SJSA1 (cell line): ENCODE measurements around the gene CATSPERD. TPM values are rescaled to one million over a fixed set of nuclear protein-coding genes. Genes with fewer than 3 reads are reported as not detected.
"Not testable (repeated sequence)": the region's sequence is repeated elsewhere in the genome, so short reads cannot be mapped to it uniquely, and the experiment has no call there.

Experiments used
- DNase-seq, 2 experiments: peaks; one replicate each; pipeline ENCODE4 v3.0.0-alpha.2; 2015 to 2020; ENCODE audit warnings: low spot score in 2 of 2, low read depth in 1 of 2
- H3K27ac ChIP-seq: fragments of 250-450 bp; sonication (Bioruptor Pico); 2 replicates; pipeline ENCODE4 v1.5.1; 2020; ENCODE audit warnings: mild to moderate bottlenecking, moderate library complexity
- H3K27me3 ChIP-seq: fragments of 250-450 bp; sonication (Bioruptor Pico); replicated peaks from 2 replicates; pipeline ENCODE4 v1.5.1; 2020; ENCODE audit warnings: mild to moderate bottlenecking, moderate library complexity
- H3K36me3 ChIP-seq: fragments of 250-450 bp; sonication (Bioruptor Pico); 2 replicates; pipeline ENCODE4 v1.5.1; 2020; ENCODE audit warnings: mild to moderate bottlenecking
- H3K4me1 ChIP-seq: fragments of 250-450 bp; sonication (Bioruptor Pico); replicated peaks from 2 replicates; pipeline ENCODE4 v1.6.1; 2021; ENCODE audit warnings: mild to moderate bottlenecking
- H3K4me3 ChIP-seq: fragments of 250-450 bp; sonication (Bioruptor Pico); 2 replicates; pipeline ENCODE4 v1.5.1; 2020; ENCODE audit warnings: mild to moderate bottlenecking
- H3K9me3 ChIP-seq: fragments of 250-450 bp; sonication (Bioruptor Pico); replicated peaks from 2 replicates; pipeline ENCODE4 v1.5.1; 2020; ENCODE audit warnings: mild to moderate bottlenecking
- total RNA-seq: library from RNA; depleted of rRNA; stranded (reverse); fragments of >200 nt; shearing (Covaris generic); gene quantifications from 2 replicates; pipeline ENCODE4 v1.2.3, GENCODE V29; 2014

CATSPERD gene
- total RNA-seq, 1 experiment from 2014 or later: not detected

DNA sequence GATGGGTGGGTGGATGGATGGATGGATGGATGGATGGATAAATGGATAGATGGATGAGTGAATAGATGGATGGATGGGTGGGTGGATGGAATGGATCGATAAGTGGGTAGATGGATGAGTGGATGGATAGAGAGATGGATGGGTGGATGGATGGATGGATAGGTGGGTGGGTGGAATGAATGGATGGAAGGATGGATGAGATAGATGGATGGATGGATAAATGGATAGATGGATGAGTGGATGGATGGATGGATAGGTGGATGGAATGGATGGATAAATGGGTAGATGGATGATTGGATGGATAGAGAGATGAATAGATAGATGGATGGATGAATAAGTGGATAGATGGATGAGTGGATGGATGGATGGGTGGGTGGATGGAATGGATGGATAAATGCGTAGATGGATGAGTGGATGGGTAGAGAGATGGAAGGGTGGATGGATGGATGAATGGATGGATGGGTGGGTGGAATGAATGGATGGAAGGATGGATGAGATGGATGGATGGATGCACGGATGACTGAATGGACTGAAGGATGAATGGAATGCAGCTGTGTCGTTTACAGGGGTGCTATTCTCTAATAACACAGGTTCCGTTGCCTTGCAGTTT lies 42.3 kb downstream of the CATSPERD start:
- no peak overlapping the region for H3K4me3 ChIP-seq
- H3K4me1 ChIP-seq: no peaks in the 10 kb centered on the region
- H3K27me3 ChIP-seq: no peaks in the 10 kb centered on the region; the same call in 1 of the 2 replicates
- H3K9me3 ChIP-seq: no peaks in the 10 kb centered on the region
- H3K27ac ChIP-seq: no peak overlapping the region
- no peak for DNase-seq
- H3K36me3 ChIP-seq: no peaks in the 10 kb centered on the region

DNA sequence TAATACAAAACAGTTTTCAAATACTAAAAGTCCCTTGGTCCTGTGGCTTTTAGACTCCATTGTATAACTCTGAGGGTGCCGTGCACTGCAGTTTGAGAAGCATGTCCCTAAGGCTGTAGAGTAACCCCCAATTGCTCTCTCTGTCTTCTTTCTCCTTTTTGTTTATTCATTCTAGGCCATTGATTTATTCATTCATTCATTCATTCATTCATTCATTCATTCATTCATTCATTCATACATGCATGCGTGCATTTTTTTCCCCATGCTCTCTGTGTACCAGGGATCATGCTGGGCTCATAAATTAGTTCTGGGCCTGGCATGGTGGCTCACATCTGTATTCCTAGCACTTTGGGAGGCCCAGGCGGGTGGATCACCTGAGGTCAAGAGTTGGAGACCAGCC lies 44.8 kb downstream of the CATSPERD start:
- Histone ChIP-seq H3K4me1 (no peaks in the 10 kb centered on the region), H3K9me3 (no peaks in the 10 kb centered on the region), H3K36me3 (no peaks in the 10 kb centered on the region), H3K27me3 (no peaks in the 10 kb centered on the region; the same call in 1 of the 2 replicates), H3K4me3 (no peak overlapping the region), H3K27ac (no peak overlapping the region)
- DNase-seq: no peak

DNA sequence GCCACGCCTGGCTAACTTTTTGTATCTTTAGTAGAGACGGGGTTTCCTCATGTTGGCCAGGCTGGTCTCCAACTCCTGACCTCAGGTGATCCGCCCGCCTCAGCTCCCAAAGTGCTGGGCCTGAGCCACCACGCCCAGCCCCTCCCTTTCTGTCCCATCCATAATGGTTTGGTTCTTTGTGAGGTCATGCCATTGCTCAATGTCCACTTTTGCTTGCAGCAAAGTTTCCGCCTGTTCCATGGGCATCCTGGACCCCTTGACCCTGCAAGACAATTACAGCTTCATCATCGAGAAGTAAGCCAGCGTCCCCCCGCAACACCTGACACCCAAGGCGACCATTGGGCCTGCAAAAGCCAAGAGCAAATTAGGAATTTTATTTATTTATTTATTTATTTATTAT lies 47.5 kb downstream of the CATSPERD start:
- Histone ChIP-seq H3K36me3 (no peaks in the 10 kb centered on the region), H3K4me1 (no peaks in the 10 kb centered on the region), H3K4me3 (no peak overlapping the region), H3K27ac (no peak overlapping the region), H3K9me3 (no peaks in the 10 kb centered on the region), H3K27me3 (no peaks in the 10 kb centered on the region)
- DNase-seq: no peak

DNA sequence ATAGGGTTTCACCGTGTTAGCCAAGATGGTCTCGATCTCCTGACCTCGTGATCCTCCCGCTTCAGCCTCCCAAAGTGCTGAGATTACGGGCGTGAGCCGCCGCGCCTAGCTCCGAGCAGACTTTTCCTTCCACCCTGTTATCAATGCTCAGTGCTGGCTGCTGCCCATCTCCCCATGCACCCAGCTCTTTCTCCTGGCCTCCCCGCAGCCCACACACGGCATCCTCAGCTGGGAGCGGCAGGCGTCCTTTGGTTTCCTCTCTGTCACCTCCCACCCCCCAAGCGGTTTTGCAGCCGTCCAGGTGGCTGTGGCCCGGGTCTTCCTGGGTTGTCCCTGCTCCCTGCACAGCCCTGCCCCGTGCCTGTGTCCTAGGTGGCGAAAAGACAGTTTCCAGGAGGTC lies 52.0 kb downstream of the CATSPERD start:
- Histone ChIP-seq H3K4me1 (no peaks in the 10 kb centered on the region), H3K4me3 (no peak overlapping the region), H3K27ac (no peak overlapping the region), H3K9me3 (no peaks in the 10 kb centered on the region), H3K36me3 (no peaks in the 10 kb centered on the region), H3K27me3 (no peaks in the 10 kb centered on the region)
- DNase-seq: no peak

DNA sequence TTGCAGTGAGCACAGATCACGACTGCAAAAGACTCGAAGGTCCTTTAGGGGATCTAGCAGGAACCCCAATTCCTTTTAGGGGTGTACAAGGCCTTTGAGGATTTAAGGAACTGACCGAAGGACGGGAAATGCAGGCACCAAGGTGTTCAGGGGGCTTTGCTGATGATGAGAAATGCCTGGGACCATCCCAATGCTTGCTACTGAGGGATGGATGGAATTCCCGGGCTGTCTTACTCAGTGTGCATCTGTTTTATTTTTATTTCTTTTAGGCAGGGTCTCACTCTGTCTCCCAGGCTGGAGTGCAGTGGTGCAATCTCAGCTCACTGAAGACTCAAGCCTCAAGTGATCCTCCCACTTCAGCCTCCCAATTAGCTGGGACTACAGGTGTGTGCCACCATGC lies 52.8 kb downstream of the CATSPERD start:
- no peak overlapping the region for H3K27ac ChIP-seq
- no peaks in the 10 kb centered on the region for H3K36me3 ChIP-seq
- DNase-seq: no peak
- no peaks in the 10 kb centered on the region for H3K4me1 ChIP-seq
- no peak overlapping the region for H3K4me3 ChIP-seq
- no peaks in the 10 kb centered on the region for H3K9me3 ChIP-seq
- H3K27me3 ChIP-seq: no peaks in the 10 kb centered on the region

DNA sequence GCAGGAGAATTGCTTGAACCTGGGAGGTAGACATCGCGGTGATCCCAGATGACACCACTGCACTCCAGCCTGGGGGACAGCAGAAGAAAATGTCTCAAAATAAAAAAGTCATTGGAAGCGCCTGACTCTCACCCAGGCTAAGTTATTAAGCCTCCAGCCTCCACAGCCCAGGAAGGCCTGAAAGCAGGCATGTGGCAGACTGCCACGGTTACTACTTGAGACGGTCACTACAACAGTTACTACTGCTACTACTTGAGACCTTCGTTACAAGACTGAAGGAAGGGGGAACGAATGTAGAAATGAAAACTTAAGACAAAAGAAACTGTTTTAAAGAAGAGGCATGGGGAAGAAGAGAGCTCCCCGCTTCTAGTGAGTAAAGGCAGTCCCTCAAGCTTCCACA lies 54.5 kb downstream of the CATSPERD start:
- DNase-seq: no peak
- H3K4me3 ChIP-seq: no peak overlapping the region
- H3K27me3 ChIP-seq: no peaks in the 10 kb centered on the region

DNA sequence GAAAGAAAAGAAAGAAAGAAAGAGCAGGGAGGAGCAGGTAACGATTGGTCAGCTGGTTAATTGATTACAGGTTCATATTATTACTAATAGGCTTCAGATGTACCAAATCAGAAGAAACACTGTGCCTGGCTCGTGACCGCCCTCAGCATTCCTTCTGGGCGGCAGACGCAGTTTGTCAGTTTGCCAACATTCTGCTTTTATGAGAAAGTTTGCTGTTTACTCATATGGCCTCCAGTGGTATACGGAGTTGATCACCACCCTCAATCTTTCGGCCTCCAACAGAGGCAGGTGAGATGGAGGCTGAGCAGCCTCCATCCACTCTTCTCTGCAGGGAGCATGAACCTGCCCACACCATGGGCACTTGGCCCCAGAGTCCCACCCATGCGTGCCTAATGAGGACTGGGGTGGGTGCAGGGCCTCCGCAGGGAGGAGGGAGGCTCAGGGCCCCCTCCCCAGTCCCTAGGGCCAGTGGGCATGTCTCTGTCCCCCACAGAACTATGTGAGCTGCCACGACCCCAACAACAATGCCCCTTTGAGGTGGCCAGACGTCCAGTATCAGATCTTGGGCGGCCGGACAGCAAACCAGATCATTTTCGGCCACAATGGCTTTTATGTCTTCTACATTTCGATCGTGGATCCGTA lies 55.4 kb downstream of the CATSPERD start:
- H3K4me3 ChIP-seq: no peak overlapping the region
- H3K27ac ChIP-seq: no peak overlapping the region
- no peaks in the 10 kb centered on the region for H3K27me3 ChIP-seq
- DNase-seq: no peak
- H3K4me1 ChIP-seq: no peaks in the 10 kb centered on the region
- H3K36me3 ChIP-seq: no peaks in the 10 kb centered on the region
- no peaks in the 10 kb centered on the region for H3K9me3 ChIP-seq

More for the DNA sequence above, 54.5 kb downstream of the CATSPERD start:
- no peaks in the 10 kb centered on the region for H3K4me1 ChIP-seq
- H3K27ac ChIP-seq: no peak overlapping the region
- H3K36me3 ChIP-seq: no peaks in the 10 kb centered on the region
- H3K9me3 ChIP-seq: no peaks in the 10 kb centered on the region

DNA sequence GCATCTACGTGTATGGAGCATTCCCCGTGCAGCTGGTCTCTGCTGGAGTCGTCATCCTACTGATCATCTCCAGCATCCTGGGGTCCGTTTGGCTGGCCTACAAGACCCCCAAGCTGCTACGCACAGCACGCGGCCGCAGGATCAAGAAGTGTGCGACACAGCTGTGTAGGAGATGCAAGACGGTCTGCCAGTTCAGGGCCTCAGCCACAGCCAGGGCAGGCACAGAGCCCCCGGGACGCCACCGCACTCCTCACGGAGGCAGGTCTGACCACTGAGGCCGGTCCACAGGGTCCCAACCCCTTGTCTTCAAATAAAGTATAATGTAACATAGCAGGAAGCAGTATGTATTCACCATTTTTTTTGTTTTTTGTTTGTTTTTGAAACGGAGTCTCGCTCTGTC lies 58.0 kb downstream of the CATSPERD start:
- Histone ChIP-seq H3K36me3 (no peaks in the 10 kb centered on the region), H3K4me3 (no peak overlapping the region), H3K27me3 (no peaks in the 10 kb centered on the region), H3K9me3 (no peaks in the 10 kb centered on the region), H3K4me1 (no peaks in the 10 kb centered on the region), H3K27ac (no peak overlapping the region)
- DNase-seq: no peak

DNA sequence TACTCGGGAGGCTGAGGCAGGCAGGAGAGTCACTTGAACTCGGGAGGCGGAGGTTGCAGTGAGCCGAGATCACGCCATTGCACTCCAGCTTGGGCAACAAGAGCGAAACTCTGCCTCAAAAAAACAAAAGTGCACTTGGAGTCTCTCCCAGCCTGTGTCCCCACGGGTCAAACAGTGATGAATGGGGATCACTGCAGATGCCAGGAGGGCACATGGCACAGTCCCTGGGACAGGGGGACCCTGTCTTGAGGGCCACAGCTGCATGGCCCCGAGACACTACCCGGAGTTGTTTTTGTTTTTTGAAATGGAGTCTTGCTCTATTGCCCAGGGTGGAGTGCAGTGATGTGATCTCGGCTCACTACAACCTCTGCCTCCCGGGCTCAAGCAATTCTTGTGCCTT lies 60.5 kb downstream of the CATSPERD start:
- DNase-seq, H3K9me3 ChIP-seq, H3K27ac ChIP-seq, H3K4me1 ChIP-seq, H3K27me3 ChIP-seq, H3K4me3 ChIP-seq: not testable (repeated sequence)
- H3K36me3 ChIP-seq: peaks cover 22% of the 10 kb centered on the region

DNA sequence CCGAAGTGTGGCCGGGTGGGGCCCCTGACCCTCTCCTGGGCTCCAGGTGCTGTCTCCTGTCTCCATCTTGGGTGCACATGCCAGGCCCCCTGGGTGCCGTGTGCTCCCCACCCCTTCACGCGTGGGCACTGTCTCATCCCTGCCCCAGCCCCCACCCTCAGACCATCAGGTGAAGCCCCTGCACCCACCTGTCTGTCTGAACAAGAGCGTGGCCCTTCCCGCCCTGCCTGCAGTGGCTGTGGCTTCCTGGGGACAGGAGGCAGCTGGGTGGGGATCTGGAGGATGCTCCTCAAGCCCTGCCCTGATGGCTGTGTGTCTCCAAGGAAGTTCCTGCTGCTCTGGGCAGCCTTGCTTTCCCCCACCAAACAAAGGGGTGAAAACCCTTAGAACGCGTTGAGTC lies 61.9 kb downstream of the CATSPERD start:
- Histone ChIP-seq H3K36me3 (peaks cover 34% of the 10 kb centered on the region), H3K4me3 (no peak overlapping the region), H3K27ac (no peak overlapping the region), H3K27me3 (no peaks in the 10 kb centered on the region), H3K9me3 (no peaks in the 10 kb centered on the region), H3K4me1 (no peaks in the 10 kb centered on the region)
- no peak for DNase-seq

DNA sequence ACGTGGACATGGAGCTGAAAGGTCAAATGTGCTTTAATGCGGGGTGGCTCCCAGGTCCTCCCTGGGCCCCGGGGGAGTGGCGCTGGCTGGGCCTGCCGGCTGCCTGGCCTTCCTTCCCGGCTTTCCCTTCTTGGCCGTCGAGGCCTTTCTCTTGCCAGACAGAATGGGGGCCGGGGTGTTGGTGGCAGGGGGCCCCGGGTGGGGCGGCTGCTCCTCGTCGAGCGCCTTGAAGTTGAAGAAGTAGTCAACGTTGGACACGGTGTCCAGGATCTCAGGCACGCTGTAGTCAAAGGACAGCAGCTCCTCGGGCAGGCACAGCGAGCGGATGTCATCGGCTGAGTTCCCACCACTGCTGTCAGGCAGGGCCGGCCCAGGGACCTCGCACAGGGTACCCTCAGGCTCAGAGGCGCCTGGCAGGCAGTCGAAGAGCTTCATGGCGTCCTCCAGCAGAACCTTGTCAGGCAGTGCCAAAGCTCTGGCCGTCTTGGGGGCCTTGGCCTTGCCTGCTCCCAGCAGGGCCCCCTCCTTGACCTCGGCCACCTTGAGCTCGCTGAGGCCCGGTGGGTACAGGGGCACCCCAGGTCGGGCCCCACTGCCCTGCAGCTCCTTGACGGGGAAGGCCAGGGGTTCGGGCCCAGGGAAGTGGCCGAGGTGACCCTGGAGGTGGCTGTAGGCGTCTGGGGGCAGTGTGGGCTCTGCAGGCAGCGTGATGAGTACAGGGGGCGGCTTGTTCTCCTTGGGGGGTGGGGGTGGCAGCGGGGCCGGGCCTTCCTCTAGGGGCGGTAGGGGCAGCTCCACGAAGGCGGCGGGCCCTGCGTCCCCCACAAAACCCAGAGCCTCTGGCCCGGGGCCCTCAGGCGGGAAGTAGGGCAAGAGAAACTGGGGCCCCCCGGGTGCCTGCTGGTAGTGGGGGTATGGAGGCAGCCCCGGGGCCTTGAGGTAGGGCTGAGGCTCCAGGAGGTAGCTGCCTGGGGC lies 62.8 kb downstream of the CATSPERD start:
- no peaks in the 10 kb centered on the region for H3K9me3 ChIP-seq
- no peak overlapping the region for H3K27ac ChIP-seq
- H3K27me3 ChIP-seq: no peaks in the 10 kb centered on the region
- H3K4me1 ChIP-seq: no peaks in the 10 kb centered on the region
- peaks cover 43% of the 10 kb centered on the region for H3K36me3 ChIP-seq
- no peak overlapping the region for H3K4me3 ChIP-seq
- DNase-seq: peak in 1 of 2 experiments; percentile 45

DNA sequence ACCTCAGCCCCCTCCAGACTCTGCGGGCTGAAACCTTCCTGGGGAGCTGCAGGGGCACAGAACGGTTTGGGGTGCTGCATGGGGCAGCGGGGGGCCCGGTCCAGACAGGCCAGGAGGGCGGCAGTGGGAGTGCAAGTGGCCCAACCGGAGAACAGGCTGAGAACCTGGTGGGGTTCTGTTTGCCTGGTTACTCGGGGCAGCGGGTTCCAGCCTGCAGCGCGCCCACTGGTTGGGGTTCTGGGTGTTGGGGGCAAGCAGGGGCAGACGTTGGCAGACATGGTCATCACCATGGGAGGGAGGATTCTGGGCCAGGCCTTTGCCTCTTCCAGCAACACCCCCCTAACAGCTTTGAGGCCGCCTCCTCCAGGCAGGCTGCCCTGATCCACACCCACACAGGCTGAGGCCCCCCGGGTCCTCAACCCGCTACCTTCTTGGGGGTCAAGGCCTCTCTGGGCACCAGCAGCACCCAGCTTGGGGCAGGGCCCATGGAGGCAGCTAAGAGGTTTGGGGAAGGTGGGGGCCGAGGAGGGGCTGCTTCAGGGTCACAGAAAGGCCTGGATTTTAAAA lies 64.2 kb downstream of the CATSPERD start, which contains the start of gene PRR22:
TSS of gene PRR22 (minus strand) at position 166 of the 567 bp plus-strand sequence. CDS start at position 80, 86 bp downstream.
- peak in 1 of 2 experiments; percentile 40 for DNase-seq
- Histone ChIP-seq H3K27ac (no peak within 1 kb of the TSS), H3K27me3 (no peaks in the 10 kb centered on the region), H3K4me1 (no peaks in the 10 kb centered on the region), H3K36me3 (peaks cover 58% of the 10 kb centered on the region), H3K4me3 (no peak within 1 kb of the TSS), H3K9me3 (no peaks in the 10 kb centered on the region)

DNA sequence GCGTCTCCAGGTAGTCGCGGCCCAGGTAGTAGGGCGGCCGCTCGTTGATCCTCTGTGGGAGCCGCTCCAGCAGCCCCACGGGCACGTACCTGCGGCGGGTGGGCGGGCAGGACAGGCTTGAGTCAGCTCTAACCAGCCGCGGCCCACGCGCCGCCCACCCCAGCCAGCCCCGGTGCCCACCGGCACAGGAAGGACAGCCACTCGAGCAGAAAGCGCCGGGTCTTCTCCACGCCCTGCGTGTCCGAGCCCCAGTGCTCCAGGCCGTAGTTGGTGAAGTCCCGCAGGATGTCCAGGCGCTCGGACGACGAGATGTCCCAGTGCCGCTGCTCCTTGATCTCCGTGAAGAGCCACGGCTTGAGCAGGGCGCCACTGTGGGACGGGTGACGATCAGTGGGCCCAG lies 65.0 kb downstream of the CATSPERD start:
- no peak for DNase-seq
- H3K4me3 ChIP-seq: no peak overlapping the region
- peaks cover 65% of the 10 kb centered on the region for H3K36me3 ChIP-seq
- H3K4me1 ChIP-seq: peaks cover 5% of the 10 kb centered on the region
- no peaks in the 10 kb centered on the region for H3K9me3 ChIP-seq
- no peaks in the 10 kb centered on the region for H3K27me3 ChIP-seq
- no peak overlapping the region for H3K27ac ChIP-seq
